OCI-LY7 (cell line): ENCODE measurements around the gene HIF1A.

Source experiments
- CTCF ChIP-seq: fragments of 200-600 bp; sonication (generic); conservative IDR thresholded peaks from 2 replicates; pipeline ENCODE4 v1.5.1; 2014; ENCODE audit warnings: mild to moderate bottlenecking, antibody characterized with exemption, low read length, moderate library complexity, mixed read lengths
- EZH2phosphoT487 ChIP-seq: fragments of 200-600 bp; sonication (generic); IDR thresholded peaks from 2 replicates; pipeline ENCODE4 v1.6.1; 2018; ENCODE audit warnings: low read depth, borderline replicate concordance, mild to moderate bottlenecking, mixed run types, antibody characterized with exemption, low read length, moderate library complexity, mixed read lengths

GRCh38 chr14:61668282-61668681 is 27.0 kb upstream of the HIF1A start:
- no peak for TF ChIP-seq CTCF
- no peak for TF ChIP-seq EZH2phosphoT487
